Endothelial cell of umbilical vein (primary cell): ENCODE results near the gene HSPA14. TPM values are rescaled to one million over a fixed set of nuclear protein-coding genes. Genes with fewer than 3 reads are reported as not detected.

Source experiments
- BruUV-seq: library from RNA; stranded (reverse); fragments of 400-500 nt; replicated peaks from 2 replicates; lab custom pipeline; 2021; lab: Mats Ljungman, UMichigan
- CTCF ChIA-PET: fragments of 300-600, 350-600 bp; sonication (Branson Sonifier 250); formaldehyde crosslinking; loops from one replicate; lab custom pipeline; 2021; ENCODE audit warnings: antibody characterized with exemption, inconsistent platforms; lab: Charles Lee
- POLR2A ChIA-PET: fragments of 300-600, 350-600 bp; sonication (Branson Sonifier 250); formaldehyde crosslinking; loops from one replicate; lab custom pipeline; 2021; ENCODE audit warnings: antibody characterized with exemption, inconsistent platforms; lab: Charles Lee
- DNase-seq: peaks from one replicate; pipeline ENCODE4 v3.0.0-alpha.2; 2011; ENCODE audit warnings: low read depth, low spot score
- FAIRE-seq: peaks from 2 replicates; lab custom pipeline; 2011; peaks lifted over from hg19 to GRCh38; lab: Jason Lieb, UNC
- H2AFZ ChIP-seq: 2 replicates; pipeline ENCODE4 v1.6.0; 2012; ENCODE audit warnings: low read depth, low read length, control low read depth, inconsistent platforms
- H3K27ac ChIP-seq: 2 replicates; pipeline ENCODE4 v1.5.1; 2011; ENCODE audit warnings: low read depth, mild to moderate bottlenecking, control low read depth, low read length, moderate library complexity; ENCODE audit not compliant: insufficient read depth
- H3K27me3 ChIP-seq, 2 experiments: 2 replicates each; pipeline versions ENCODE4 v1.6.0 to v1.6.1; 2011; ENCODE audit warnings: low read length in 2 of 2, mixed read lengths in 1 of 2; ENCODE audit not compliant: control insufficient read depth in 2 of 2, insufficient read depth in 2 of 2
- H3K36me3 ChIP-seq, 2 experiments: 2 replicates in 1 of 2; 3 replicates in 1 of 2; pipeline ENCODE4 v1.5.1; 2011; ENCODE audit warnings: low read length in 2 of 2, mild to moderate bottlenecking in 1 of 2, moderate library complexity in 1 of 2; ENCODE audit not compliant: control insufficient read depth in 2 of 2, insufficient read depth in 2 of 2; ENCODE audit errors: extremely low read depth in 1 of 2
- H3K4me1 ChIP-seq: 3 replicates; pipeline ENCODE4 v1.5.1; 2011; ENCODE audit warnings: mild to moderate bottlenecking, low read length; ENCODE audit not compliant: control insufficient read depth, insufficient read depth; ENCODE audit errors: extremely low read depth
- H3K4me2 ChIP-seq: 2 replicates; pipeline ENCODE4 v1.6.1; 2011; ENCODE audit warnings: low read length, control low read depth, mixed read lengths; ENCODE audit not compliant: insufficient read depth
- H3K4me3 ChIP-seq, 3 experiments: fragments of 200-600 bp in 1 of 3; sonication (generic), shearing (Covaris generic) in 1 of 3; replicated peaks in 1 of 3; 2 replicates each; pipeline ENCODE4 v1.5.1; 2011 to 2016; ENCODE audit warnings: control low read depth in 3 of 3, low read length in 3 of 3, mild to moderate bottlenecking in 2 of 3, inconsistent platforms in 1 of 3, low read depth in 1 of 3, moderate library complexity in 1 of 3; ENCODE audit not compliant: insufficient read depth in 1 of 3
- H3K79me2 ChIP-seq: 2 replicates; pipeline ENCODE4 v1.6.0; 2012; ENCODE audit warnings: low read length, inconsistent platforms; ENCODE audit not compliant: control insufficient read depth, insufficient read depth
- H3K9ac ChIP-seq: replicated peaks from 2 replicates; pipeline ENCODE3; 2011; ENCODE audit warnings: low read length, control low read depth; ENCODE audit not compliant: insufficient read depth; ENCODE audit errors: extremely low read depth
- H3K9me1 ChIP-seq: replicated peaks from 3 replicates; pipeline ENCODE4 v1.6.0; 2011; ENCODE audit warnings: mild to moderate bottlenecking, low read length; ENCODE audit not compliant: control insufficient read depth, insufficient read depth; ENCODE audit errors: extremely low read depth
- H3K9me3 ChIP-seq: replicated peaks from 2 replicates; pipeline ENCODE4 v1.5.1; 2012; ENCODE audit warnings: low read length, inconsistent platforms; ENCODE audit not compliant: control insufficient read depth, insufficient read depth
- H4K20me1 ChIP-seq: replicated peaks from 2 replicates; pipeline ENCODE3; 2011; ENCODE audit warnings: mild to moderate bottlenecking, low read length; ENCODE audit not compliant: control insufficient read depth, insufficient read depth; ENCODE audit errors: extremely low read depth
- FOS ChIP-seq: IDR thresholded peaks from 2 replicates; pipeline ENCODE4 v1.6.1; 2011; ENCODE audit warnings: mild to moderate bottlenecking, low read length, moderate library complexity, borderline replicate concordance; ENCODE audit not compliant: insufficient read depth
- JUN ChIP-seq: IDR thresholded peaks from 2 replicates; pipeline ENCODE4 v1.6.1; 2011; ENCODE audit warnings: borderline replicate concordance, low read depth; ENCODE audit not compliant: insufficient read length, insufficient read depth
- POLR2A ChIP-seq: IDR thresholded peaks from 2 replicates; pipeline ENCODE4 v1.6.1; 2012; ENCODE audit warnings: low read depth, mild to moderate bottlenecking, control low read depth, low read length
- POLR2AphosphoS5 ChIP-seq: IDR thresholded peaks from 2 replicates; pipeline ENCODE4 v1.6.1; 2012; ENCODE audit warnings: low read depth, mild to moderate bottlenecking, control low read depth, low read length, moderate library complexity; ENCODE audit not compliant: insufficient read depth
- dilution Hi-C: fragments of 300-500 bp; cut with MboI; formaldehyde crosslinking; loops from one replicate; pipeline ENCODE4 v1.15.0; 2019; ENCODE audit warnings: low sequenced_read_pairs; ENCODE audit not compliant: extremely low pct_ligation_motif_present
- intact Hi-C: fragments of 100-400 bp; cut with micrococcal nuclease; formaldehyde crosslinking; loops from one replicate; pipeline ENCODE4 v1.10.0; 2022
- polyA plus RNA-seq, 4 experiments: library from polyadenylated mRNA; depleted of rRNA in 3 of 4; stranded (reverse) in 3 of 4; unstranded in 1 of 4; fragments of >200 nt; gene quantifications; 2 replicates each; pipeline versions ENCODE4 v1.2.1 to v1.2.3, GENCODE V29; 2011 to 2012; ENCODE audit warnings: missing spikeins in 1 of 4
- total RNA-seq: library from RNA; stranded (reverse); gene quantifications from 2 replicates; pipeline ENCODE4 v1.2.3, GENCODE V29; 2021
- TF ChIP-seq, protein P1 (sequence below): IDR thresholded peaks from 2 replicates; pipeline ENCODE4 v1.6.1; 2011; ENCODE audit not compliant: insufficient read depth, insufficient read length
- TF ChIP-seq, protein P2 (sequence below), 2 donors: IDR thresholded peaks; 1 replicate in 1 of 2; 2 replicates in 1 of 2; pipeline ENCODE4 v1.5.1; 2011; ENCODE audit warnings: low read length in 2 of 2, mild to moderate bottlenecking in 2 of 2, moderate library complexity in 2 of 2, control low read depth in 1 of 2, inconsistent platforms in 1 of 2, low read depth in 1 of 2; ENCODE audit not compliant: insufficient read depth in 1 of 2; ENCODE audit errors: extremely low read depth in 1 of 2

Gene HSPA14
- total and polyA plus RNA-seq, 2 donors (not counting 3 experiments of a cell fraction or from before 2014, with no cell fraction given) = 7.6 to 15.7 TPM

DNA sequence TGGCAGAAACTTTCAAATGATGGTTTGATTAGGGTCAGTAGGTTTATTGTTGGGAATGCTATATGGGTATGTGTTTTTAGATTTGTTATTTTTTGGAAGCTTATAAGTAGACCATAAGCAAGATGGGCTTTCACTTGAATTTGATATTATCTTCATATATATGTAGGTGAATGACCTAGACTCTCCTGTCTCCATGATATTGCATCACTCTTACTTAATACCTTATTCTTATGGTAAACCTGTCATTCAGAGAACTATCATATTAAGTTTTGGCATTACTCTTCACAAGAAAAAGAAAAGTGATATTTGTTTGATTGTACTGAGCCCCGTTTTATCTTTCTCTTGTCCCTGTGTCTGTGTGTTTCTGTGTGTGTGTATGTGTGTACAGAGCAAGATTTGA, 17.3 kb downstream of the HSPA14 start:
- no peak overlapping the region for H3K27ac ChIP-seq
- intact Hi-C loops (no loop called here), dilution Hi-C loops (no loop called here)
- no peaks in the 10 kb centered on the region for H3K4me1 ChIP-seq
- H4K20me1 ChIP-seq = no peaks in the 10 kb centered on the region
- BruUV-seq = no TSS peak
- H3K27me3 ChIP-seq = no peaks in the 10 kb centered on the region
- H2AFZ ChIP-seq = no peak overlapping the region
- ChIA-PET POLR2A (no interaction called here), CTCF (no interaction called here)
- no peak overlapping the region for H3K4me3 ChIP-seq
- H3K9me3 ChIP-seq = no peaks in the 10 kb centered on the region
- no peak overlapping the region for H3K9ac ChIP-seq
- peaks cover 0 to 4% of the 10 kb centered on the region in 2 experiments for H3K36me3 ChIP-seq
- no peaks in the 10 kb centered on the region for H3K79me2 ChIP-seq
- no peak overlapping the region for H3K4me2 ChIP-seq
- no peaks in the 10 kb centered on the region for H3K9me1 ChIP-seq
- no peak for TF ChIP-seq POLR2A
- TF ChIP-seq, protein P1, sequence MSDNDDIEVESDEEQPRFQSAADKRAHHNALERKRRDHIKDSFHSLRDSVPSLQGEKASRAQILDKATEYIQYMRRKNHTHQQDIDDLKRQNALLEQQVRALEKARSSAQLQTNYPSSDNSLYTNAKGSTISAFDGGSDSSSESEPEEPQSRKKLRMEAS = no peak
- TF ChIP-seq, protein P2, sequence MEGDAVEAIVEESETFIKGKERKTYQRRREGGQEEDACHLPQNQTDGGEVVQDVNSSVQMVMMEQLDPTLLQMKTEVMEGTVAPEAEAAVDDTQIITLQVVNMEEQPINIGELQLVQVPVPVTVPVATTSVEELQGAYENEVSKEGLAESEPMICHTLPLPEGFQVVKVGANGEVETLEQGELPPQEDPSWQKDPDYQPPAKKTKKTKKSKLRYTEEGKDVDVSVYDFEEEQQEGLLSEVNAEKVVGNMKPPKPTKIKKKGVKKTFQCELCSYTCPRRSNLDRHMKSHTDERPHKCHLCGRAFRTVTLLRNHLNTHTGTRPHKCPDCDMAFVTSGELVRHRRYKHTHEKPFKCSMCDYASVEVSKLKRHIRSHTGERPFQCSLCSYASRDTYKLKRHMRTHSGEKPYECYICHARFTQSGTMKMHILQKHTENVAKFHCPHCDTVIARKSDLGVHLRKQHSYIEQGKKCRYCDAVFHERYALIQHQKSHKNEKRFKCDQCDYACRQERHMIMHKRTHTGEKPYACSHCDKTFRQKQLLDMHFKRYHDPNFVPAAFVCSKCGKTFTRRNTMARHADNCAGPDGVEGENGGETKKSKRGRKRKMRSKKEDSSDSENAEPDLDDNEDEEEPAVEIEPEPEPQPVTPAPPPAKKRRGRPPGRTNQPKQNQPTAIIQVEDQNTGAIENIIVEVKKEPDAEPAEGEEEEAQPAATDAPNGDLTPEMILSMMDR (IDR thresholded peaks at IDR 0.05; ENCODE audit: extremely low read depth in 1 of 2, insufficient read depth in 1 of 2, low read depth in 1 of 2, low read length in 2 of 2) = no peak
- TF ChIP-seq JUN = no peak
- TF ChIP-seq POLR2AphosphoS5 = no peak
- no peak for TF ChIP-seq FOS
- DNase-seq = no peak
- no peak for FAIRE-seq
